Smooth muscle cell (in vitro differentiated cells): ENCODE data around the gene MGMT. TPM values are rescaled to one million over a fixed set of nuclear protein-coding genes. Genes with fewer than 3 reads are reported as not detected.

Source experiments
- DNase-seq: peaks from one replicate; lab custom pipeline; 2025; ENCODE audit not compliant: unreplicated experiment; lab: John Stamatoyannopoulos, UW
- H2AFZ ChIP-seq: fragments of 200-600 bp; sonication (generic); 2 replicates; pipeline ENCODE4 v1.6.0; 2016; ENCODE audit warnings: antibody characterized with exemption, low read depth, mild to moderate bottlenecking
- H3F3A ChIP-seq: fragments of 200-600 bp; sonication (generic); 2 replicates; pipeline ENCODE4 v1.6.0; 2017; ENCODE audit warnings: antibody characterized with exemption, low read depth
- H3K27ac ChIP-seq: fragments of 200-600 bp; sonication (generic); 2 replicates; pipeline ENCODE4 v1.5.1; 2016; ENCODE audit warnings: low read depth, mild to moderate bottlenecking
- H3K27me3 ChIP-seq: fragments of 200-600 bp; sonication (generic); 2 replicates; pipeline ENCODE4 v1.6.1; 2016; ENCODE audit warnings: low read depth, mild to moderate bottlenecking
- H3K36me3 ChIP-seq: fragments of 200-600 bp; sonication (generic); 2 replicates; pipeline ENCODE4 v1.5.1; 2016; ENCODE audit warnings: low read depth
- H3K4me1 ChIP-seq: fragments of 200-600 bp; sonication (generic); 2 replicates; pipeline ENCODE4 v1.5.1; 2016; ENCODE audit warnings: low read depth
- H3K4me2 ChIP-seq: fragments of 200-600 bp; sonication (generic); 2 replicates; pipeline ENCODE4 v1.6.0; 2016; ENCODE audit warnings: mild to moderate bottlenecking
- H3K4me3 ChIP-seq: fragments of 200-600 bp; sonication (generic); 2 replicates; pipeline ENCODE4 v1.5.1; 2016; ENCODE audit warnings: mild to moderate bottlenecking
- H3K79me2 ChIP-seq: fragments of 200-600 bp; sonication (generic); 2 replicates; pipeline ENCODE4 v1.6.0; 2016; ENCODE audit warnings: low read depth, mild to moderate bottlenecking
- H3K9ac ChIP-seq: fragments of 200-600 bp; sonication (generic); 2 replicates; pipeline ENCODE4 v1.6.0; 2016; ENCODE audit warnings: low read depth
- H3K9me3 ChIP-seq: fragments of 200-600 bp; sonication (generic); replicated peaks from 2 replicates; pipeline ENCODE4 v1.5.1; 2016; ENCODE audit warnings: low read depth
- H4K20me1 ChIP-seq: fragments of 200-600 bp; sonication (generic); 2 replicates; pipeline ENCODE4 v1.6.0; 2016; ENCODE audit warnings: low read depth
- WGBS: methylation state at CpG from one replicate; pipeline ENCODE4 v1.1.7; 2016; ENCODE audit warnings: low lambda C conversion rate; 5-methylcytosine and 5-hydroxymethylcytosine counted together
- polyA plus RNA-seq: library from polyadenylated mRNA; unstranded; fragments of >200 nt; fragmentation: Nextera tagmentation; extraction: Ambion mirVana; gene quantifications from 2 replicates; pipeline ENCODE4 v1.2.1, GENCODE V29; 2016
- total RNA-seq: library from RNA; depleted of rRNA; stranded (reverse); fragments of >200 nt; gene quantifications from 2 replicates; pipeline ENCODE4 v1.2.3, GENCODE V29; 2014
- TF ChIP-seq, protein P1 (sequence below): fragments of 200-600 bp; sonication (generic); IDR thresholded peaks from 2 replicates; pipeline ENCODE4 v1.5.1; 2017; ENCODE audit warnings: borderline replicate concordance, mild to moderate bottlenecking, antibody characterized with exemption; ENCODE audit not compliant: insufficient read depth, poor library complexity, severe bottlenecking

The MGMT gene
- total and polyA plus RNA-seq, 2 experiments from 2014 or later = 21.0 to 33.0 TPM

DNA sequence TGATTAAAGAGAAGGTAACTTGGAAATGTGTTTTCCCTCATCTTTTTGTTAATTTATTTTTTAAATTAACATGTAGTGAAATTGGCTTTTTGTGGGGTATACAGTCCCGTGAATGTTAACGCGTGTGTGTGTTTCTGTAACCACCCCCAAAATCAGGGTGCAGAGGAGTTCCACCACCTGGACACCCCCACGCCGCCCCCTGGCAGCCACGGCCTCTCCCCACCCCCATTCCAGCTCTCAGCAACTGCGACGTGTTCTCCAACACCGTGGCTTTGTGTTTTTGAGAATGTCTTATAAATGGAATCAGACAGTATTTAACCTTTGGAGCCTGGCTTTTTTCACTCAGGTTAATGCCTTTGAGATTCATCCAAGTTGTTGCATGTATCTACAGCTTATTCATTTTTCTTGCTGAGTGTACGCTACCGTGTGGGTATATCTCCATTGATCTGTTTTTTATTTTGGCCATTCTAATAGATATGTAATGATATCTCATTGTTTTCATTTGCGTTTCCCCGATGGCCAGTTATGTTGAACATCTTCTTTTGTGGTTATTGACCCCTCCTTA, 278.2 kb downstream of the MGMT start:
- Histone ChIP-seq H3K4me3 (no peak overlapping the region), H3K27ac (no peak overlapping the region), H3K36me3 (no peaks in the 10 kb centered on the region), H3K9me3 (peaks cover 4% of the 10 kb centered on the region), H3F3A (no peaks in the 10 kb centered on the region), H4K20me1 (no peaks in the 10 kb centered on the region), H3K27me3 (no peaks in the 10 kb centered on the region), H2AFZ (no peak overlapping the region), H3K4me1 (no peaks in the 10 kb centered on the region), H3K79me2 (no peaks in the 10 kb centered on the region), H3K9ac (no peak overlapping the region), H3K4me2 (no peak overlapping the region)
- 97% methylated on average over 13 of the region's 13 CpGs for WGBS
- TF ChIP-seq, protein P1, sequence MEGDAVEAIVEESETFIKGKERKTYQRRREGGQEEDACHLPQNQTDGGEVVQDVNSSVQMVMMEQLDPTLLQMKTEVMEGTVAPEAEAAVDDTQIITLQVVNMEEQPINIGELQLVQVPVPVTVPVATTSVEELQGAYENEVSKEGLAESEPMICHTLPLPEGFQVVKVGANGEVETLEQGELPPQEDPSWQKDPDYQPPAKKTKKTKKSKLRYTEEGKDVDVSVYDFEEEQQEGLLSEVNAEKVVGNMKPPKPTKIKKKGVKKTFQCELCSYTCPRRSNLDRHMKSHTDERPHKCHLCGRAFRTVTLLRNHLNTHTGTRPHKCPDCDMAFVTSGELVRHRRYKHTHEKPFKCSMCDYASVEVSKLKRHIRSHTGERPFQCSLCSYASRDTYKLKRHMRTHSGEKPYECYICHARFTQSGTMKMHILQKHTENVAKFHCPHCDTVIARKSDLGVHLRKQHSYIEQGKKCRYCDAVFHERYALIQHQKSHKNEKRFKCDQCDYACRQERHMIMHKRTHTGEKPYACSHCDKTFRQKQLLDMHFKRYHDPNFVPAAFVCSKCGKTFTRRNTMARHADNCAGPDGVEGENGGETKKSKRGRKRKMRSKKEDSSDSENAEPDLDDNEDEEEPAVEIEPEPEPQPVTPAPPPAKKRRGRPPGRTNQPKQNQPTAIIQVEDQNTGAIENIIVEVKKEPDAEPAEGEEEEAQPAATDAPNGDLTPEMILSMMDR = no peak
- no peak for DNase-seq

GRCh38 chr10:129754211-129755050, 287.4 kb downstream of the MGMT start:
- no peak overlapping the region for H3K27ac ChIP-seq
- 88% methylated on average over 11 of the region's 11 CpGs for WGBS
- H3K27me3 ChIP-seq = no peaks in the 10 kb centered on the region
- no peak for DNase-seq
- no peak overlapping the region for H2AFZ ChIP-seq
- H3K79me2 ChIP-seq = no peaks in the 10 kb centered on the region
- no peaks in the 10 kb centered on the region for H4K20me1 ChIP-seq
- H3K36me3 ChIP-seq = no peaks in the 10 kb centered on the region
- no peaks in the 10 kb centered on the region for H3F3A ChIP-seq
- no peak overlapping the region for H3K9ac ChIP-seq
- H3K4me1 ChIP-seq = no peaks in the 10 kb centered on the region
- H3K4me3 ChIP-seq = no peak overlapping the region
- TF ChIP-seq, protein P1 = no peak
- peaks cover 7% of the 10 kb centered on the region for H3K9me3 ChIP-seq
- H3K4me2 ChIP-seq = no peak overlapping the region

GRCh38 chr10:129755158-129755591, 288.1 kb downstream of the MGMT start:
- TF ChIP-seq, protein P1 = no peak

More at GRCh38 chr10:129755158-129755591, 288.1 kb downstream of the MGMT start:
- Histone ChIP-seq H3K9me3 (peaks cover 7% of the 10 kb centered on the region), H3K27me3 (no peaks in the 10 kb centered on the region), H3K79me2 (no peaks in the 10 kb centered on the region), H3K36me3 (no peaks in the 10 kb centered on the region), H3F3A (no peaks in the 10 kb centered on the region), H3K4me3 (no peak overlapping the region), H3K4me1 (no peaks in the 10 kb centered on the region), H4K20me1 (no peaks in the 10 kb centered on the region), H3K9ac (no peak overlapping the region), H3K27ac (no peak overlapping the region), H2AFZ (no peak overlapping the region), H3K4me2 (no peak overlapping the region)
- 93% methylated on average over 2 of the region's 2 CpGs for WGBS
- no peak for DNase-seq
